ENCODE data around the gene SH3TC1.

SH3TC1 gene

DNA sequence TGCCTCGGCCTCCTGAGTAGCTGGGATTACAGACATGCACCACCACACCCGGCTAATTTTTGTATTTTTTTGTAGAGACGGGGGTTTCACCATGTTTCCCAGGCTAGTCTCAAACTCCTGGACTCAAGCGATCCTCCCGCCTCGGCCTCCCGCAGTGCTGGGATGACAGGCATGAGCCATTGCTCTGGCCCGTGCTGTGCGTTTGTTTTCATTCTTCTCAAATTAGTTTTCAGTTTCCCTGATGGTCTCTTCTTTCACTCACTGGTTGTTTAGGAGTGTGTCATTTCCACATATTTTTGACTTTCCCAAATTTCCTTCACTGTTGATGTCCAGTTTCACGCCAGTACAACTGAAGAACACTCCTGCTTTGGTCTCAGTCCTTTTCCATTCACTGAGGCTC lies 31.8 kb downstream of the SH3TC1 start:
- TF ChIP-seq, protein P1, sequence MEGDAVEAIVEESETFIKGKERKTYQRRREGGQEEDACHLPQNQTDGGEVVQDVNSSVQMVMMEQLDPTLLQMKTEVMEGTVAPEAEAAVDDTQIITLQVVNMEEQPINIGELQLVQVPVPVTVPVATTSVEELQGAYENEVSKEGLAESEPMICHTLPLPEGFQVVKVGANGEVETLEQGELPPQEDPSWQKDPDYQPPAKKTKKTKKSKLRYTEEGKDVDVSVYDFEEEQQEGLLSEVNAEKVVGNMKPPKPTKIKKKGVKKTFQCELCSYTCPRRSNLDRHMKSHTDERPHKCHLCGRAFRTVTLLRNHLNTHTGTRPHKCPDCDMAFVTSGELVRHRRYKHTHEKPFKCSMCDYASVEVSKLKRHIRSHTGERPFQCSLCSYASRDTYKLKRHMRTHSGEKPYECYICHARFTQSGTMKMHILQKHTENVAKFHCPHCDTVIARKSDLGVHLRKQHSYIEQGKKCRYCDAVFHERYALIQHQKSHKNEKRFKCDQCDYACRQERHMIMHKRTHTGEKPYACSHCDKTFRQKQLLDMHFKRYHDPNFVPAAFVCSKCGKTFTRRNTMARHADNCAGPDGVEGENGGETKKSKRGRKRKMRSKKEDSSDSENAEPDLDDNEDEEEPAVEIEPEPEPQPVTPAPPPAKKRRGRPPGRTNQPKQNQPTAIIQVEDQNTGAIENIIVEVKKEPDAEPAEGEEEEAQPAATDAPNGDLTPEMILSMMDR (IDR thresholded peaks at IDR 0.05; ENCODE audit: insufficient read depth, low read length), result no peak
- TF ChIP-seq GABPA (IDR thresholded peaks at IDR 0.05; ENCODE audit: low read depth), result no peak
- TF ChIP-seq, protein P2, sequence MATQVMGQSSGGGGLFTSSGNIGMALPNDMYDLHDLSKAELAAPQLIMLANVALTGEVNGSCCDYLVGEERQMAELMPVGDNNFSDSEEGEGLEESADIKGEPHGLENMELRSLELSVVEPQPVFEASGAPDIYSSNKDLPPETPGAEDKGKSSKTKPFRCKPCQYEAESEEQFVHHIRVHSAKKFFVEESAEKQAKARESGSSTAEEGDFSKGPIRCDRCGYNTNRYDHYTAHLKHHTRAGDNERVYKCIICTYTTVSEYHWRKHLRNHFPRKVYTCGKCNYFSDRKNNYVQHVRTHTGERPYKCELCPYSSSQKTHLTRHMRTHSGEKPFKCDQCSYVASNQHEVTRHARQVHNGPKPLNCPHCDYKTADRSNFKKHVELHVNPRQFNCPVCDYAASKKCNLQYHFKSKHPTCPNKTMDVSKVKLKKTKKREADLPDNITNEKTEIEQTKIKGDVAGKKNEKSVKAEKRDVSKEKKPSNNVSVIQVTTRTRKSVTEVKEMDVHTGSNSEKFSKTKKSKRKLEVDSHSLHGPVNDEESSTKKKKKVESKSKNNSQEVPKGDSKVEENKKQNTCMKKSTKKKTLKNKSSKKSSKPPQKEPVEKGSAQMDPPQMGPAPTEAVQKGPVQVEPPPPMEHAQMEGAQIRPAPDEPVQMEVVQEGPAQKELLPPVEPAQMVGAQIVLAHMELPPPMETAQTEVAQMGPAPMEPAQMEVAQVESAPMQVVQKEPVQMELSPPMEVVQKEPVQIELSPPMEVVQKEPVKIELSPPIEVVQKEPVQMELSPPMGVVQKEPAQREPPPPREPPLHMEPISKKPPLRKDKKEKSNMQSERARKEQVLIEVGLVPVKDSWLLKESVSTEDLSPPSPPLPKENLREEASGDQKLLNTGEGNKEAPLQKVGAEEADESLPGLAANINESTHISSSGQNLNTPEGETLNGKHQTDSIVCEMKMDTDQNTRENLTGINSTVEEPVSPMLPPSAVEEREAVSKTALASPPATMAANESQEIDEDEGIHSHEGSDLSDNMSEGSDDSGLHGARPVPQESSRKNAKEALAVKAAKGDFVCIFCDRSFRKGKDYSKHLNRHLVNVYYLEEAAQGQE (IDR thresholded peaks at IDR 0.05; ENCODE audit: insufficient replicate concordance, low read depth), result no peak
- no peak for TF ChIP-seq POLR2AphosphoS5 (IDR thresholded peaks at IDR 0.05; ENCODE audit: low read depth)
- TF ChIP-seq SPI1 (IDR thresholded peaks at IDR 0.05; ENCODE audit: borderline replicate concordance, low read depth), result no peak
- Histone ChIP-seq H3K27ac (replicated peaks) (no peak overlapping the region), H3K4me3 (replicated peaks; ENCODE audit: insufficient read depth, low read length) (no peak overlapping the region), H3K27me3 (ENCODE audit: insufficient read depth, poor library complexity, severe bottlenecking) (no peaks in the 10 kb centered on the region)
- no peak for DNase-seq (ENCODE audit: low read depth in 1 of 2, low spot score in 1 of 2)

DNA sequence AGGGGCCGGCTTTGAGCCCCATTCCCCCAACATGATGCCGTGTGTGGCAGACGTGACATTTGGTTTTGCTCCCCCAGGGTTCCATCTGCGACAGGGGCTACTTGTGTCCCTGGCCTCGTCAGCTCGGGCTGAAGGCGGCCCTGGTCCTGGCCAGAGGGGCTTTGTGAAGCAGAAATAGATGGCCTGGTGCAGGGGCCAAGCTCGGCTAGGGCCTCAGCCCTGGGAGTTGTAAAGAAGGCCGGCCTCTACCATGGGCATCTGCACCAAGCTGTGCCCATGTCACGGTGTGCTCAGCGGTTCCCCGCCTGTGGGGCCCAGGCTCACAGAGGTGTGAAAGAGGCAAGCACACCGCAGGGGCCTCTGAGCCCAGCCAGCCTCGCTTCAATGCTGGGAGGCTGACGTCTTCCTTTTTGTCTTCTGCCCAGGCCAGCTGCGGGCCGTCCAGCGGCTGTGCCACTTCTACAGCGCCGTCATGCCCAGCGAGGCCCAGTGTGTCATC lies 32.5 kb downstream of the SH3TC1 start:
- Histone ChIP-seq H3K27me3 (ENCODE audit: insufficient read depth, poor library complexity, severe bottlenecking) (no peaks in the 10 kb centered on the region), H3K27ac (replicated peaks) (no peak overlapping the region), H3K4me3 (replicated peaks; ENCODE audit: insufficient read depth, low read length) (no peak overlapping the region)
- TF ChIP-seq POLR2AphosphoS5 (IDR thresholded peaks at IDR 0.05; ENCODE audit: low read depth) (no peak), SPI1 (IDR thresholded peaks at IDR 0.05; ENCODE audit: borderline replicate concordance, low read depth) (no peak), GABPA (IDR thresholded peaks at IDR 0.05; ENCODE audit: low read depth) (no peak)
- TF ChIP-seq, protein P2 (IDR thresholded peaks at IDR 0.05; ENCODE audit: insufficient replicate concordance, low read depth), result no peak
- TF ChIP-seq, protein P1 (IDR thresholded peaks at IDR 0.05; ENCODE audit: insufficient read depth, low read length), result no peak
- no peak for DNase-seq (ENCODE audit: low read depth in 1 of 2, low spot score in 1 of 2)

DNA sequence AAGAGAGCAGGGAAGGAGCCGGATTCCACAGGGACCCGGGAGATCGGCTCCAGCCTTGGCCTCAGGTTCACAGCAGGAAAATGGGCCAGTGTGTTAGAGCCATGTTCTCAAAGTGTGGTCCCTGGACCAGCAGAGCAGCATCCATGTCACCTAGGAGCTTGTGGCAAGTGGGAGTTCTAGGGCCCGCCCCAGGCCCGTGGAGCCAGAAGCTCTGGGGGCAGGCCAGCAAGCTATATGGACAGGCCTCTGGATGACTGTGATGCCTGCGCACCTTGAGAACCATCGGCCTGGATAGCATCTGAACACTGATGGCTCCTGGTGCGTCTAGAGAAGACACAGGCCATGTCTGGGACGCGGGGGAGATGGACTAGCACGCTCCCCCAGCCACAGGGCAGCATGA lies 33.7 kb downstream of the SH3TC1 start:
- no peak overlapping the region for H3K27ac ChIP-seq (replicated peaks)
- TF ChIP-seq POLR2AphosphoS5 (IDR thresholded peaks at IDR 0.05; ENCODE audit: low read depth) (no peak), GABPA (IDR thresholded peaks at IDR 0.05; ENCODE audit: low read depth) (no peak), SPI1 (IDR thresholded peaks at IDR 0.05; ENCODE audit: borderline replicate concordance, low read depth) (no peak)
- TF ChIP-seq, protein P2 (IDR thresholded peaks at IDR 0.05; ENCODE audit: insufficient replicate concordance, low read depth), result no peak
- TF ChIP-seq, protein P1 (IDR thresholded peaks at IDR 0.05; ENCODE audit: insufficient read depth, low read length), result no peak
- DNase-seq (ENCODE audit: low read depth in 1 of 2, low spot score in 1 of 2), result no peak
- no peaks in the 10 kb centered on the region for H3K27me3 ChIP-seq (ENCODE audit: insufficient read depth, poor library complexity, severe bottlenecking)
- H3K4me3 ChIP-seq (replicated peaks; ENCODE audit: insufficient read depth, low read length), result no peak overlapping the region
